Measurements from ENCODE around the gene ZSCAN26.

- TF ChIP-seq CTCF (IDR thresholded peaks at IDR 0.05), result no peak
- no peak for TF ChIP-seq EP300 (IDR thresholded peaks at IDR 0.05)
- no peak for TF ChIP-seq POLR2AphosphoS5 (IDR thresholded peaks at IDR 0.05)
- no peak for TF ChIP-seq POLR2A (IDR thresholded peaks at IDR 0.05)
Observed at GRCh38 chr6:28277746-28278145, 10.8 kb downstream of the ZSCAN26 start.
